Kidney epithelial cell (primary cell): ENCODE data around the gene TSPYL4. TPM values are rescaled to one million over a fixed set of nuclear protein-coding genes. Genes with fewer than 3 reads are reported as not detected.

ENCODE experiments used
- DNase-seq: peaks from one replicate; pipeline ENCODE4 v3.0.0-alpha.2; 2010; ENCODE audit warnings: low read depth
- H3K27me3 ChIP-seq: 2 replicates; pipeline ENCODE4 v1.6.0; 2011; ENCODE audit warnings: low read length; ENCODE audit not compliant: control insufficient read depth, insufficient read depth
- H3K36me3 ChIP-seq: 2 replicates; pipeline ENCODE4 v1.5.1; 2011; ENCODE audit warnings: low read length; ENCODE audit not compliant: control insufficient read depth, insufficient read depth
- H3K4me3 ChIP-seq: 2 replicates; pipeline ENCODE4 v1.5.1; 2011; ENCODE audit warnings: low read depth, mild to moderate bottlenecking, control low read depth, low read length
- CTCF ChIP-seq: IDR thresholded peaks from 2 replicates; pipeline ENCODE4 v1.5.1; 2011; ENCODE audit warnings: mild to moderate bottlenecking, moderate library complexity, low read length, control low read depth, inconsistent platforms; ENCODE audit not compliant: insufficient read depth, poor library complexity, severe bottlenecking
- total RNA-seq: library from RNA; depleted of rRNA; stranded (reverse); fragments of >200 nt; gene quantifications from 2 replicates; pipeline ENCODE4 v1.2.3, GENCODE V29; 2015

Gene TSPYL4
- total RNA-seq, 1 donor from 2014 or later = 13.5 TPM

GRCh38 chr6:116251568-116252384 is 2.1 kb downstream of the TSPYL4 start:
- Histone ChIP-seq H3K27me3 (no peaks in the 10 kb centered on the region), H3K4me3 (no peak overlapping the region), H3K36me3 (peaks cover 2% of the 10 kb centered on the region)
- DNase-seq = no peak
- no peak for TF ChIP-seq CTCF

DNA sequence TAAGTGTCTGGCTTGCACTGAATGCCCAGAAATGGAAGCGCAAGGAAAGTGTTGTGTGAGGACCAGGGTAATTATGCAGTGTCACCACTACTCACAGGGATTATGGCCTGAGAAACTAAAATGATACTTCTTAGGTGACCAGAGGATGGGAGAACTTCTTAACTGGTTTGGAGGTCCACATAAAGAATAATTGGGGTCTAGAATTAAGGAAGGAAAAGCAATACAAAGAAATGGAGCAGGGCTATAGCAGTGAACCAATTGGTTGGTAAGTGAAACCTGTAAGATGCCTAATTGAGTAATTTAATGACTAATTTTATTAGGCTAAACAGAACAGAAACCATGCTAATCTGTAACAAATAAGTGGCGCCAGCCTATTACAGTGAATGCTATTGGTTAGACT is 5.3 kb downstream of the TSPYL4 start:
- no peaks in the 10 kb centered on the region for H3K27me3 ChIP-seq
- peaks cover 2% of the 10 kb centered on the region for H3K36me3 ChIP-seq
- no peak overlapping the region for H3K4me3 ChIP-seq
- no peak for TF ChIP-seq CTCF
- no peak for DNase-seq

GRCh38 chr6:116247285-116247684 is 6.6 kb downstream of the TSPYL4 start:
- H3K4me3 ChIP-seq = no peak overlapping the region
- no peak for TF ChIP-seq CTCF
- peaks cover 2% of the 10 kb centered on the region for H3K36me3 ChIP-seq
- H3K27me3 ChIP-seq = no peaks in the 10 kb centered on the region
- no peak for DNase-seq

- DNase-seq = no peak
- H3K36me3 ChIP-seq = peaks cover 2% of the 10 kb centered on the region
- no peak overlapping the region for H3K4me3 ChIP-seq
- no peaks in the 10 kb centered on the region for H3K27me3 ChIP-seq
- TF ChIP-seq CTCF = no peak
Measured at GRCh38 chr6:116246089-116246488, 7.8 kb downstream of the TSPYL4 start.

DNA sequence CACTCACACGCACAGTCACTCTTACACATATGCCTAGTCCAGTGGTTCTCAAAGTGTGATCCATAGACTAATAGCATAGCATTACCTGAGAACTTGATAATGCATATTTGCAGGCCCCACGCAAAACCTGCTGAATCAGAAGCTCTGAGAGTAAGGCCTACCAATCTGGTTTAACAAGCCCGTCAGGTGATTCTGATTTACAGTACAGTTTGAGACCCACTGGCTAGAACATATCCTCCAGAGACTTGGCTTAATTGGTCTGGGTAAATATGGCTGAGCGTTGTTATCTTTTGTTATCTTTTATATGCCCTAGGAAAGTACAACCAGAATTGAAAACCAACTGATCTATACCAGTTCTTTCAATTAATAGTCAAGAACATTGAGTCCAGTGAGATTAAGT is 9.6 kb downstream of the TSPYL4 start:
- Histone ChIP-seq H3K4me3 (no peak overlapping the region), H3K36me3 (no peaks in the 10 kb centered on the region), H3K27me3 (no peaks in the 10 kb centered on the region)
- TF ChIP-seq CTCF = no peak
- no peak for DNase-seq

DNA sequence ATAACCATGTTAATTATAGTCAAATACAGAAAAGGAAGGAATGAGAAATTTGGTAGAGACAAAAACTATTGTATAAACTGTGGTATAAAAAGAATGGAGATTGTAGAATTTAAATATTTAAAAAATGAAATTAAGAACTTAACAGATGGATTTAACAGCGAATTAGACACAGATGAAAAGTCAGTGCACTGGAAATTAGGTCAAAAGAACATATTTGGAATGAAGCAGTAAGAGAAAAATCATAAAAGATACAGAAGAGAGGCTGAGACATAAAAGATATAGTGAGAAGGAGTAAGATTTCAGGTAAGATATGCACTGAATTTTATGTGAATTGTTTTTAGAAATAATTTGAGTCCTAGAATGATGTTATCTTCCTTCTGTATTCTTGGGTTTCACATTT is 14.0 kb downstream of the TSPYL4 start:
- no peak for DNase-seq
- H3K27me3 ChIP-seq = no peaks in the 10 kb centered on the region

More for the DNA sequence above, 14.0 kb downstream of the TSPYL4 start:
- no peak overlapping the region for H3K4me3 ChIP-seq
- H3K36me3 ChIP-seq = no peaks in the 10 kb centered on the region
- no peak for TF ChIP-seq CTCF
